Measurements from ENCODE around the gene GLB1L.

DNA sequence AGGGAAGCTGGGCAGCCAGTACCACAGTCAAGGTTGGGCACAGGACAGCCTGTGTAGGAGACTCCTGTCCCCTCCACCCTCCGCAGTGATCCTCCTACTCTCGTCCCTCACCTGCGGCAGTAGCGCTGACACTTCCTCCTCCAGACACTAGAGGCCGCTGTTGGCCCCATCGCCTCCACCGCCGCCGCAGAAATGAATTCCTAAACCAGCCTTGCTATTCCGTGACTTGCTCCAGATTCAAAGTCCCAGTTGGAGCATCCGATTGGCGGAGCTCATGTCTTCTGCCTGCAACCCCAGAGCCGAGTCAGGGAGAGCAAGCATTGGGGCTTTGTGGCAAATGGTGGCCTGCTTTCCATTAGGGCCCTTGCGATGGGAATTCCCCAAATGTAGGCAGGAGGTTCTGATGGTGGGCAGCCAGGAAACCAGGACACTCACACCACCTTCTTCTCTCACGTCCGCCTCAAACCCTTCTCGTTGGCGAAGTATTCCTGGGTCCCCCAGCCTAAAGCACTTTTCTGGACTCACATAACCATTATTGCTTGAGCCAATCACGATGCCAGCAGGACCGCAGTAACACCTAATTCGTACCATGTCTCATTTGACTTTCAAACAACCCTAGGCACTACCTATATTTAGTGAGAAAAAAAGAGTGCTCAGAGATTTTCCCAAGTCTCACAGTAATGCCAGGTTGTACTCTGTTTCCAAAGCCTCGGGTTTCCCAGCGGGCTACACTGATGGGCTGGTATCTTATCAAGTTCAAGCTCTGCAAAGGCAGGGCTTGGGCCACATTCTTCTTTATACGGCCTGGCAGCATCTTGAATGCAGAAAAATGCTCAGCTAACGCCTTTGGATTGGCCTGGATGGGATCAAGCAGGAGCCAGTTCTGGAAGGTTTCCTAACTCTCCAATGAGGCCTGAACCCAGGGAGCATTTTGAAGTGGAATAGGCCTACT, 32.7 kb upstream of the GLB1L start:
- TF ChIP-seq, protein P1, sequence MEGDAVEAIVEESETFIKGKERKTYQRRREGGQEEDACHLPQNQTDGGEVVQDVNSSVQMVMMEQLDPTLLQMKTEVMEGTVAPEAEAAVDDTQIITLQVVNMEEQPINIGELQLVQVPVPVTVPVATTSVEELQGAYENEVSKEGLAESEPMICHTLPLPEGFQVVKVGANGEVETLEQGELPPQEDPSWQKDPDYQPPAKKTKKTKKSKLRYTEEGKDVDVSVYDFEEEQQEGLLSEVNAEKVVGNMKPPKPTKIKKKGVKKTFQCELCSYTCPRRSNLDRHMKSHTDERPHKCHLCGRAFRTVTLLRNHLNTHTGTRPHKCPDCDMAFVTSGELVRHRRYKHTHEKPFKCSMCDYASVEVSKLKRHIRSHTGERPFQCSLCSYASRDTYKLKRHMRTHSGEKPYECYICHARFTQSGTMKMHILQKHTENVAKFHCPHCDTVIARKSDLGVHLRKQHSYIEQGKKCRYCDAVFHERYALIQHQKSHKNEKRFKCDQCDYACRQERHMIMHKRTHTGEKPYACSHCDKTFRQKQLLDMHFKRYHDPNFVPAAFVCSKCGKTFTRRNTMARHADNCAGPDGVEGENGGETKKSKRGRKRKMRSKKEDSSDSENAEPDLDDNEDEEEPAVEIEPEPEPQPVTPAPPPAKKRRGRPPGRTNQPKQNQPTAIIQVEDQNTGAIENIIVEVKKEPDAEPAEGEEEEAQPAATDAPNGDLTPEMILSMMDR (IDR thresholded peaks at IDR 0.05), result peak; percentile 89 to 98 (median 97)
- TF ChIP-seq POLR2A (IDR thresholded peaks at IDR 0.05), result no peak
